ENCODE measurements around the gene PRKAR1B.

The PRKAR1B gene

DNA sequence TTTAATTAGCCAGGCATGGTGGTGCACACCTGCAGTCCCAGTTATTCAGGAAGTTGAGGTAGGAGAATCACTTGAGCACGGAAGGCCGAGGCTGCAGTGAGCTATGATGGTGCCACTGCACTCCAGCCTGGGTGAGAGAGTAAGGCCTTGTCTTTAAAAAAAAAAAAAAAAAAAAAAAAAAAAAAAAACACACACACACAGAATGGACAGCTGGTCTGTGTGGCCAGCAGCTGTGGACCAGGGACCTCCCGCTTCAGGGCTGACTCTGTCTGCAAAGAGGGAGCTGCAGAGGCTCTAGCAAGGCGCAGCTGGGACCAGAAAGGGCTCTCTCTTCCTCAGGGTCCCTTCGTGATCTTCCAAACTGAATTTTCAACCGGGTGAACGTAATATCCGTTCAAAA is 54.2 kb downstream of the PRKAR1B start:
- H3K9me3 ChIP-seq (ENCODE audit: control insufficient read depth, insufficient read depth, low read depth, low read length), result peaks cover 2% of the 10 kb centered on the region; the same call in 1 of the 2 replicates
- H3K27me3 ChIP-seq (ENCODE audit: control insufficient read depth, insufficient read depth, low read length), result no peaks in the 10 kb centered on the region
- no peak overlapping the region for H3K27ac ChIP-seq (ENCODE audit: low read depth, low read length)
- no peaks in the 10 kb centered on the region for H3K4me1 ChIP-seq (ENCODE audit: control insufficient read depth, insufficient read depth, low read length)
- no peak overlapping the region for H3K9ac ChIP-seq (ENCODE audit: low read length)
- H3K4me3 ChIP-seq (ENCODE audit: low read depth, low read length), result no peak overlapping the region
- peaks cover 27% of the 10 kb centered on the region for H3K36me3 ChIP-seq (ENCODE audit: control insufficient read depth, insufficient read depth, low read length)

DNA sequence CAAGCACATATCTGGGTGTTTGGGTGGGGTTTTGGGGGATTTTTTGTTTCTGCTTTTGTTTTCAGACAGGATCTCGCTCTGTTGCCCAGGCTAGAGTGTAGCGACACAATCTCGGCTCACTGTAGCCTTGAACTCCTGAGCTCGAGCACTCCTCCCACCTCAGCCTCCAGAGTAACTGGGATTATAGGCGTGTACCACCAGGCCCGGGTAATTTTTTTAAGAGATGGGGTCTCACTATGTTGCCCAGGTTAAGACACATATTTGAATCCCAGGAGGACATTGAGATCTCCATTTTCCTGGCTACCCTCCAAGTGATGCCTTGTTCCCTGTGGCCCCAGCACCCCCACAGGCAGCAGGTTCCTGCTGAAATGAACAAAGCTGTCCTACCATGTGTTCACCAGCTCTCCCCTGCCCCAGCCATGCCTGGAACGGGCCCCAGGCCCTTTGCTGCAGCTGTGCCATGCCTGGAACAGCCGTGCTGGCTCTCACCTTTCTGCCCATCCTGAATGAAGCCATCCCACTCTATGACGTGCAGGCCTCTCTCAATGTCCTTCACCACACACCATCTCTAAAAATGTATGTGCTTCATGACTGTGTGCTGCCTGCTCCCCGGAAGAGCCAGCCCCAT is 55.6 kb downstream of the PRKAR1B start:
- peaks cover 19% of the 10 kb centered on the region for H3K36me3 ChIP-seq (ENCODE audit: control insufficient read depth, insufficient read depth, low read length)
- no peak overlapping the region for H3K27ac ChIP-seq (ENCODE audit: low read depth, low read length)
- no peaks in the 10 kb centered on the region for H3K27me3 ChIP-seq (ENCODE audit: control insufficient read depth, insufficient read depth, low read length)
- peaks cover 2% of the 10 kb centered on the region; the same call in 1 of the 2 replicates for H3K9me3 ChIP-seq (ENCODE audit: control insufficient read depth, insufficient read depth, low read depth, low read length)
- H3K9ac ChIP-seq (ENCODE audit: low read length), result no peak overlapping the region
- H3K4me3 ChIP-seq (ENCODE audit: low read depth, low read length), result no peak overlapping the region
- H3K4me1 ChIP-seq (ENCODE audit: control insufficient read depth, insufficient read depth, low read length), result no peaks in the 10 kb centered on the region

DNA sequence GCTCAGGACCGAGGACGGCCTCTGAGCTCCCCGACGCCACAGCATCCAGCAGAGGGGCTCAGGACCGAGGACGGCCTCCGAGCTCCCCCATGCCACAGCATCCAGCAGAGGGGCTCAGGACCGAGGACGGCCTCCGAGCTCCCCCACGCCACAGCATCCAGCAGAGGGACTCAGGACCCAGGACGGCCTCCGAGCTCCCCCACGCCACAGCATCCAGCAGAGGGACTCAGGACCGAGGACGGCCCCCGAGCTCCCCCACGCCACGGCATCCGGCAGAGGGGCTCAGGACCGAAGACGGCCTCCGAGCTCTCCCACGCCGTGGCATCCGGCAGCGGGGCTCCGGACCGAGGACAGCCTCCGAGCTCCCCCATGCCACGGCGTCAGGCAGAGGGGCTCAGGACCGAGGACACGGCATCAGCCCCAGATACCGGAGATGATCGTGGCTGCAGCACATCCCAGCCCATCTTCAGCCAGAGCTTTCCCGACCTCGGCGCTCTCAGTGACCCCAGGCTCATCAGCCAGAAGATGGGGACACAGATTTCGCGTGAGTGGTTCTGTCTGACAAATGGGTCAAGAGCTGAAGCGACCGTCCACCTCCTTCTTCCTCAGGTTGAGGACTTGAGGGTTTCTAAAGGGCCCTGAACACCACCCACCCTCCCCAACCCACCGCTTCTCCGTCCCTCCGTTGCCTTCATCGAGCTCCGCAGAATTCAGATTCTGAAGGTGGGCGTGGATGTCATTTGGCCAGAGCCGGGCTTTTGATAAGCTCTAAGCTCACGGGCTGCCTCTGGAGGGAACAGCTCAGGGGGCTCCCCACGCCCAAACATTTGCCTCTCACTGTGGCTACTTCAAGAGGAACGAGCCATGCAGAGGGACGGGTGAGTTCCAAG is 56.3 kb downstream of the PRKAR1B start:
- Histone ChIP-seq H3K9ac (ENCODE audit: low read length) (no peak overlapping the region), H3K27ac (ENCODE audit: low read depth, low read length) (no peak overlapping the region), H3K36me3 (ENCODE audit: control insufficient read depth, insufficient read depth, low read length) (peaks cover 12% of the 10 kb centered on the region; the same call in 1 of the 2 replicates), H3K9me3 (ENCODE audit: control insufficient read depth, insufficient read depth, low read depth, low read length) (peaks cover 2% of the 10 kb centered on the region; the same call in 1 of the 2 replicates), H3K27me3 (ENCODE audit: control insufficient read depth, insufficient read depth, low read length) (no peaks in the 10 kb centered on the region), H3K4me1 (ENCODE audit: control insufficient read depth, insufficient read depth, low read length) (0 out of 2 replicates have a peak, but pooled peaks cover 3% of the 10 kb centered on the region), H3K4me3 (ENCODE audit: low read depth, low read length) (no peak overlapping the region)

DNA sequence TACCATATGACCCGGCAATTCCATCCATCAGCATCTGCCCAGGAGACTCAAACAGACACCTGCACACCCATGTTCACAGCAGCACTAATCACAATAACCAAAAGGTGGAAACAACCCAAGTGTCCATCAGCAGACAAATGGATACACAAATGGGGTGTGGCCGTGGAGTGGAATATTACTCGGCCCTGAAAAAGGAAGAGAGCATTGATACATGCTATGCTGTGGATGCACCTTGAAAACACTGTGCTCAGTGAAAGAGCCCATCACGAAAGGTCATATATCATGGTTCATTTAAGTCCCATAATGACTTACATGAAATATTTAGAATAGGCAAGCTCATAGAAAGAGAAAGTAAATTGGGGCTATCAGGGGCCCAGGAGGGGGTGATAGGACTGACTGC is 58.1 kb downstream of the PRKAR1B start:
- Histone ChIP-seq H3K27ac (ENCODE audit: low read depth, low read length) (no peak overlapping the region), H3K27me3 (ENCODE audit: control insufficient read depth, insufficient read depth, low read length) (no peaks in the 10 kb centered on the region), H3K4me1 (ENCODE audit: control insufficient read depth, insufficient read depth, low read length) (peaks cover 11% of the 10 kb centered on the region), H3K36me3 (ENCODE audit: control insufficient read depth, insufficient read depth, low read length) (peaks cover 4% of the 10 kb centered on the region; the same call in 1 of the 2 replicates), H3K9ac (ENCODE audit: low read length) (no peak overlapping the region), H3K9me3 (ENCODE audit: control insufficient read depth, insufficient read depth, low read depth, low read length) (peaks cover 2% of the 10 kb centered on the region; the same call in 1 of the 2 replicates), H3K4me3 (ENCODE audit: low read depth, low read length) (no peak overlapping the region)

DNA sequence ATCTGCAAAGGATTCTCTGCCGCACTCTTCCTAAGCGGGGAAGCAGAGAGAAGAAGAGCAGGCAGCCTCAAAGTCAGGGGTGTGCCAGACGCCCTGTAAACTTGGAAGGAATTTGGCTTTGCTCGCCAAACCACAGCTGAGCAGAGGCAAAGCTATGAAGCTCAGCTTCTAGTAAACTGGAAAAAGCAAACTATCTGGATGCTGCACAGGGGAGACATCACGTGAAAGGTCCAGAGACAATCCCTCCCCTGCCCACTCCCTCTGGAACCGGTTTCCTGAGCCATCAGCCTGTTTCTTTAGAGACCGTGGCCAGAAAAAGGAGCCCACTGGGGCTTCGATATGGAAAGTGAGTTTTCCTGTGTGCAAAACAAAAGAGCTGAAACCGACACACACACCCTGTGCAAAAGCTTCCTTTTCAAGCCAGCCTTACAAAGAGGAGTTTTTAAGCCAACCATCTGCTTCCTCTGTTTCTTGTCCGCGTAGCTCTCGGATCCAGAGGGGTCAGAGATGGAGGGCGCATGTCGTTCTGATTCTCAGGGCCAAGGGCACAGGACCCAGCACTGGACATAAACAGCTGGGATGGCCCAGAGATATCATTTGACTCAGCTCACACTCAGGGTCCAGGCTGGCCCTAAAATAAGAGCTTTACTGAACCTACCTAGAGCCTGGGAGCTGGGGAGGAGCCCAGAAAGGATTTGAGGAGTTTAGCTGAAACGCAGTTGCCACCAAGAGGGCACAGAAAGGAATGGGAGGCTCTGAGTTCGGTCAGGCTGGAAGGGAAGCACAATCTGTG is 58.7 kb downstream of the PRKAR1B start:
- Histone ChIP-seq H3K9ac (ENCODE audit: low read length) (no peak overlapping the region), H3K27me3 (ENCODE audit: control insufficient read depth, insufficient read depth, low read length) (no peaks in the 10 kb centered on the region), H3K4me3 (ENCODE audit: low read depth, low read length) (no peak overlapping the region), H3K36me3 (ENCODE audit: control insufficient read depth, insufficient read depth, low read length) (peaks cover 4% of the 10 kb centered on the region; the same call in 1 of the 2 replicates), H3K4me1 (ENCODE audit: control insufficient read depth, insufficient read depth, low read length) (peaks cover 11% of the 10 kb centered on the region), H3K27ac (ENCODE audit: low read depth, low read length) (no peak overlapping the region), H3K9me3 (ENCODE audit: control insufficient read depth, insufficient read depth, low read depth, low read length) (peaks cover 2% of the 10 kb centered on the region; the same call in 1 of the 2 replicates)

DNA sequence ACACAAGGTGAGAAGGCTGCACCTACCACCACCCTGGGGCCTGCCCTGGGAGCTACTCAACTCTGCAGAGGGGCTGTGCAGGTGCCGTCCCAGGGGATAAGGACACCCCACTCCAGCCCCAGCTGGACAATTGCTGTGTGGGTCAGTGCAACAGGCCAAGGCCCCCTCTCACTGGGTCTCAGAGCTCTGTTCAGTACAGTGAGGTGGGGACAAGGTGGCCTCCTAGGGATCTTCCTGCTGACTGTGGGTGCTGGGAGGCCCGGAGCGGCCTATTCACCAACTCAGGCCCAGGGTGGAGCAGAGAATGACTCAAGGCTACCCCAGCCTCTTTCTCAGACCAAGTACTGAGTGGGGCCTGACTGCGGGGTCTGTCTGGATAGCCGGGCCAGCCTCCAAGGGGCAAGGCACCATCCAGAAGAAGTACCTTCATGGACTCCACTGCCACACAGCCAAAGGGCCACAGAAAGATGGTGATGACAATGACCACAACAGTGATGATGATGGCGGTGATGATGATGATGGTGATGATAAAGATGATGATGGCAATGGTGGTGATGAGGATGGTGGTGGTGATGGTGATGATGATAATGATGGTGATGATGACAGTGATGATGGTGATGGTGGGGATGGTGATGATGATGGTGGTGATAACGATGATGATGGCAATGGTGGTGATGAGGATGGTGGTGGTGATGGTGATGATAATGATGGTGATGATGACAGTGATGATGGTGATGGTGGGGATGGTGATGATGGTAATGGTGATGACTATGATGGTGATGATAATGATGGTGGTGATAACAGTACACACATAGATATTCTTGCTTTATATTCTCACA is 60.4 kb downstream of the PRKAR1B start:
- no peaks in the 10 kb centered on the region for H3K27me3 ChIP-seq (ENCODE audit: control insufficient read depth, insufficient read depth, low read length)
- H3K9me3 ChIP-seq (ENCODE audit: control insufficient read depth, insufficient read depth, low read depth, low read length), result peaks cover 2% of the 10 kb centered on the region; the same call in 1 of the 2 replicates
- H3K4me1 ChIP-seq (ENCODE audit: control insufficient read depth, insufficient read depth, low read length), result peaks cover 11% of the 10 kb centered on the region
- no peak overlapping the region for H3K27ac ChIP-seq (ENCODE audit: low read depth, low read length)
- H3K4me3 ChIP-seq (ENCODE audit: low read depth, low read length), result no peak overlapping the region
- H3K9ac ChIP-seq (ENCODE audit: low read length), result no peak overlapping the region
- H3K36me3 ChIP-seq (ENCODE audit: control insufficient read depth, insufficient read depth, low read length), result peaks cover 4% of the 10 kb centered on the region; the same call in 1 of the 2 replicates

DNA sequence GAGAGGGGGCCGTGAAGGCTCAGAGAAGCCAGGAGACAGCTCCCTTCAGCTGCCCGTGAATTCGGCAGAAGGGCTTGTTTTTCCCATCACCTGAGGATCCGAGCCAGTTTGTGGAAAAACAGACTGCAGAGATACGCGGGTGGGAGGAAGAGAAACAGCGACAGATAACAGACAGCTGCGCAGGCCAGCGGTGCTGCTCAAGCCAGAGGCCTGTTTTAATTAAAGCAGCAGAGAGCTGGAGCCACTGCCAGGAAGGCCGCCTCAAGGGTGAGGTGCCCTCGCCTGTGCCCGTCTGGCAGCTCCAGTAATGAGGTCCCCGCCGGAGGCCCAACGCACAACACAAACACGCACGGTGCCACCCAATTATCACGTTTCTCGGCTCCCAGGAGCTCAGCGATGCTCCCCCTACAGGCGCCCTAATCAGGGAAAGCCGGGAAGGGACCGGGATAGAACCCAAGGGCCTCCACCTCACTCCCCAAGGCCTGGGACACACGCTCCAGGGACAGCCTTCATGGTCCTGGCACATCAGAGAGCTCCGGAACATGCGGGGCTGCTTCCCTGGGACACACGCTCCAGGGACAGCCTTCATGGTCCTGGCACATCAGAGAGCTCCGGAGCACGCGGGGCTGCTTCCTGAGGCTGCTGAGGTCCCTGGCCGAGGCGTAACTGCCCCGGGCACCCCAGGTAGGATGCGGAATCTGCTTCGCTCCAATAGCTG is 61.2 kb downstream of the PRKAR1B start:
- peaks cover 11% of the 10 kb centered on the region for H3K4me1 ChIP-seq (ENCODE audit: control insufficient read depth, insufficient read depth, low read length)
- H3K4me3 ChIP-seq (ENCODE audit: low read depth, low read length), result no peak overlapping the region
- peak overlapping the region; percentile 13; the same call in 1 of the 2 replicates for H3K27ac ChIP-seq (ENCODE audit: low read depth, low read length)
- H3K27me3 ChIP-seq (ENCODE audit: control insufficient read depth, insufficient read depth, low read length), result no peaks in the 10 kb centered on the region
- peaks cover 4% of the 10 kb centered on the region; the same call in 1 of the 2 replicates for H3K36me3 ChIP-seq (ENCODE audit: control insufficient read depth, insufficient read depth, low read length)
- no peak overlapping the region for H3K9ac ChIP-seq (ENCODE audit: low read length)
- peaks cover 2% of the 10 kb centered on the region; the same call in 1 of the 2 replicates for H3K9me3 ChIP-seq (ENCODE audit: control insufficient read depth, insufficient read depth, low read depth, low read length)

DNA sequence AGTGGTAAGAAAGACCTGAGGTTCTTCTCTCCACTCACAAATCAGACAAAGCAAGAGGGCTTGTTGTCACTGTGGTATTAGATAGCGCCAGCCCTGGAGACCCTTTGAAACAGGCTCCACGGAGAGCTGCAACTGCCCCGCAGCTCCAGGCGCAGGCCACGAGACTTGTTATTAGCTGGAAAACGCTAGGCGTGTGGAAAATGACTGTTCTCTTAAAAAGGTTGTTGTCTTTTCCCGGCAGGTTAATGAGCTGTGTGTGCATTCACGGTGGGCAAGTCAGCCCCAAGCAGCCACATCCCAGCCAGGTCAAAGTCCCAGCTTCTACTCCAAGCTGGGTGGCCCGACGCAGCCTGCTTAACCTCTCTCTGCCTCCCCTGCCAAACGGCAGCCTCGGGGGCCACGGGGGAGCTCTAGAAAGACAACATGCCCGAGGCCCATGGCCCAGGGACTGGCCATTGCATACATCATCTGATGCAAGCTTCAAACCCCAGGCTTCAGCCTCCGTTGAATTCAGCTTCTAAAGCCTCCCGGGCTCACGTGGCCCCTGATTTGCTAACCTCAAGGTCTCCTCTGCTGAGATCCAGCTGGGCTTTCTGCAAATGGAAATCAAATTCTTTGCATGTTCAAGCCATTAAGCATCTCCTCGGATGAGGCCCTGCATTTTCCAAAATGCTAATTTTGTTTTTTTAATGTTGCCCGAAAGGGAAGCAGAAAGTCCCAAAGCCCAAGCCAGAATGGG is 61.9 kb downstream of the PRKAR1B start:
- peaks cover 4% of the 10 kb centered on the region; the same call in 1 of the 2 replicates for H3K36me3 ChIP-seq (ENCODE audit: control insufficient read depth, insufficient read depth, low read length)
- H3K9me3 ChIP-seq (ENCODE audit: control insufficient read depth, insufficient read depth, low read depth, low read length), result peaks cover 2% of the 10 kb centered on the region; the same call in 1 of the 2 replicates
- H3K4me3 ChIP-seq (ENCODE audit: low read depth, low read length), result no peak overlapping the region
- H3K9ac ChIP-seq (ENCODE audit: low read length), result no peak overlapping the region
- no peaks in the 10 kb centered on the region for H3K27me3 ChIP-seq (ENCODE audit: control insufficient read depth, insufficient read depth, low read length)
- peak overlapping the region; percentile 13; the same call in 1 of the 2 replicates for H3K27ac ChIP-seq (ENCODE audit: low read depth, low read length)
- peaks cover 11% of the 10 kb centered on the region for H3K4me1 ChIP-seq (ENCODE audit: control insufficient read depth, insufficient read depth, low read length)

- H3K4me3 ChIP-seq (ENCODE audit: low read depth, low read length), result no peak overlapping the region
- H3K9me3 ChIP-seq (ENCODE audit: control insufficient read depth, insufficient read depth, low read depth, low read length), result peaks cover 2% of the 10 kb centered on the region; the same call in 1 of the 2 replicates
- H3K9ac ChIP-seq (ENCODE audit: low read length), result no peak overlapping the region
- H3K4me1 ChIP-seq (ENCODE audit: control insufficient read depth, insufficient read depth, low read length), result peaks cover 11% of the 10 kb centered on the region
- no peaks in the 10 kb centered on the region for H3K27me3 ChIP-seq (ENCODE audit: control insufficient read depth, insufficient read depth, low read length)
- H3K27ac ChIP-seq (ENCODE audit: low read depth, low read length), result no peak overlapping the region
- peaks cover 4% of the 10 kb centered on the region; the same call in 1 of the 2 replicates for H3K36me3 ChIP-seq (ENCODE audit: control insufficient read depth, insufficient read depth, low read length)
Measured at GRCh38 chr7:664402-664775, 62.7 kb downstream of the PRKAR1B start.

All from HUES6 (cell line).